HepG2 (cell line): Measurements from ENCODE around the gene CDK15. TPM values are rescaled to one million over a fixed set of nuclear protein-coding genes. Genes with fewer than 3 reads are reported as not detected.
A peak's percentile ranks its signal among the peaks of the same experiment; 100 is the strongest.

Experiments used
- ATAC-seq: fragments of 200-7000 bp; cut with Tn5 transposase; 3 replicates; pipeline ENCODE4 v1.9.1; 2020; ENCODE audit warnings: mild to moderate bottlenecking, moderate library complexity
- BruUV-seq: library from RNA; stranded (reverse); fragments of 400-500 nt; replicated peaks from 2 replicates; lab custom pipeline; 2021; lab: Mats Ljungman, UMichigan
- CTCF ChIA-PET: fragments of 300-600 bp; formaldehyde crosslinking; extraction: SDS; loops from one replicate; lab custom pipeline; 2021; ENCODE audit warnings: low total read pairs, inconsistent platforms, low intra/inter-chr PET ratio; lab: Yijun Ruan, JAX
- POLR2A ChIA-PET: fragments of 350-600 bp; sonication (Branson Sonifier 250); formaldehyde crosslinking; loops from one replicate; lab custom pipeline; 2020; ENCODE audit warnings: antibody characterized with exemption, inconsistent platforms; lab: Yijun Ruan, JAX
- DNase-seq: peaks from one replicate; pipeline ENCODE4 v3.0.0-alpha.2; 2015; ENCODE audit warnings: low spot score
- FAIRE-seq: peaks from 3 replicates; lab custom pipeline; 2011; peaks lifted over from hg19 to GRCh38; lab: Jason Lieb, UNC
- H2AFZ ChIP-seq: one replicate; pipeline ENCODE4 v1.6.1; 2011; ENCODE audit warnings: low read length, inconsistent platforms
- H3K27ac ChIP-seq: fragments of 300-600 bp; 3 replicates; pipeline ENCODE4 v1.8.0; 2011; ENCODE audit warnings: mixed run types, mild to moderate bottlenecking, mixed read lengths, low read length, inconsistent platforms; ENCODE audit not compliant: insufficient read depth; ENCODE audit errors: extremely low read length
- H3K27me3 ChIP-seq, 2 experiments: fragments of 200-600 bp in 1 of 2; 2 replicates in 1 of 2; 3 replicates in 1 of 2; pipeline versions ENCODE4 v1.6.0 to v1.8.0; 2011; ENCODE audit warnings: low read length in 2 of 2, mild to moderate bottlenecking in 2 of 2, moderate library complexity in 2 of 2, inconsistent platforms in 1 of 2; ENCODE audit not compliant: insufficient read depth in 2 of 2, control insufficient read depth in 1 of 2
- H3K36me3 ChIP-seq, 2 experiments: fragments of 200-600 bp in 1 of 2; replicated peaks in 1 of 2; 2 replicates in 1 of 2; 3 replicates in 1 of 2; pipeline versions ENCODE4 v1.5.1 to v1.8.0; 2011; ENCODE audit warnings: low read length in 2 of 2, inconsistent platforms in 1 of 2; ENCODE audit not compliant: insufficient read depth in 2 of 2, control insufficient read depth in 1 of 2
- H3K4me1 ChIP-seq: 2 replicates; pipeline ENCODE4 v1.5.1; 2012; ENCODE audit warnings: low read length, inconsistent platforms; ENCODE audit not compliant: insufficient read depth
- H3K4me2 ChIP-seq: 2 replicates; pipeline ENCODE4 v1.6.0; 2011; ENCODE audit warnings: low read depth, low read length, inconsistent platforms
- H3K4me3 ChIP-seq, 3 experiments: fragments of 200-600 bp in 1 of 3; sonication (generic), shearing (Covaris generic) in 1 of 3; replicated peaks in 1 of 3; 2 replicates each; pipeline ENCODE4 v1.5.1; 2011 to 2016; ENCODE audit warnings: low read length in 3 of 3, inconsistent platforms in 2 of 3, low read depth in 2 of 3, mild to moderate bottlenecking in 2 of 3, control low read depth in 1 of 3, mixed read lengths in 1 of 3; ENCODE audit not compliant: insufficient read depth in 1 of 3
- H3K79me2 ChIP-seq: one replicate; pipeline ENCODE4 v1.6.1; 2011; ENCODE audit warnings: low read length, inconsistent platforms; ENCODE audit not compliant: insufficient read depth
- H3K9ac ChIP-seq: 2 replicates; pipeline ENCODE4 v1.6.0; 2011; ENCODE audit warnings: mild to moderate bottlenecking, low read depth, low read length, inconsistent platforms; ENCODE audit not compliant: insufficient read depth
- H3K9me3 ChIP-seq: 2 replicates; pipeline ENCODE4 v1.5.1; 2012; ENCODE audit warnings: mild to moderate bottlenecking, low read length
- H4K20me1 ChIP-seq: 2 replicates; pipeline ENCODE4 v1.6.0; 2011; ENCODE audit warnings: inconsistent platforms, mild to moderate bottlenecking, low read length, moderate library complexity; ENCODE audit not compliant: insufficient read depth
- ASH2L ChIP-seq: fragments of 300-600, 200-600 bp; sonication (generic); IDR thresholded peaks from 2 replicates; pipeline ENCODE4 v1.7.0; 2017; ENCODE audit warnings: low read depth, mild to moderate bottlenecking, moderate library complexity, mixed read lengths, low read length; ENCODE audit not compliant: insufficient read length
- HNRNPK ChIP-seq: fragments of 200-400 bp; formaldehyde crosslinking; IDR thresholded peaks from 2 replicates; pipeline ENCODE4 v1.6.1; 2018; ENCODE audit warnings: low read length, low read depth, moderate library complexity, mild to moderate bottlenecking; ENCODE audit not compliant: poor library complexity, severe bottlenecking
- KLF15 ChIP-seq: sonication (generic); formaldehyde crosslinking; IDR thresholded peaks from 2 replicates; pipeline ENCODE4 v1.8.1; 2023; ENCODE audit warnings: borderline replicate concordance, mild to moderate bottlenecking, inconsistent platforms, missing genetic modification reagents, mixed read lengths
- ZNF138 ChIP-seq: sonication (generic); formaldehyde crosslinking; IDR thresholded peaks from 2 replicates; pipeline ENCODE4 v1.5.0; 2020; ENCODE audit warnings: mild to moderate bottlenecking, low read depth, missing genetic modification reagents
- ZNF253 ChIP-seq: sonication (generic); formaldehyde crosslinking; IDR thresholded peaks from 2 replicates; pipeline ENCODE4 v1.8.0; 2022; ENCODE audit warnings: mild to moderate bottlenecking, missing genetic modification reagents, borderline replicate concordance
- ZNF256 ChIP-seq: sonication (generic); formaldehyde crosslinking; conservative IDR thresholded peaks from 2 replicates; pipeline ENCODE4 v1.4.0; 2020; ENCODE audit warnings: missing genetic modification reagents
- ZNF546 ChIP-seq: sonication (generic); formaldehyde crosslinking; conservative IDR thresholded peaks from 2 replicates; pipeline ENCODE4 v1.8.1; 2023; ENCODE audit warnings: mild to moderate bottlenecking, missing genetic modification reagents
- WGBS: methylation state at CpG from one replicate; pipeline ENCODE4 v1.1.6; 2017; ENCODE audit warnings: low lambda C conversion rate; 5-methylcytosine and 5-hydroxymethylcytosine counted together
- in situ Hi-C: cut with HindIII; loops from 2 replicates; pipeline ENCODE4 v1.10.0; 2017; ENCODE audit warnings: low pct_unique_long_range_greater_than_20kb; ENCODE audit not compliant: extremely low pct_ligation_motif_present
- intact Hi-C: fragments of 100-400 bp; cut with micrococcal nuclease; formaldehyde crosslinking; loops from one replicate; pipeline ENCODE4 v1.10.0; 2022; ENCODE audit not compliant: unreplicated experiment
- polyA plus RNA-seq, 8 experiments: library from polyadenylated mRNA; depleted of rRNA in 3 of 8; stranded (reverse) in 7 of 8; unstranded in 1 of 8; fragments of >200 nt; fragmentation: Illumina TruSeq in 4 of 8; extraction: Trizol in 4 of 8; gene quantifications; 2 replicates each; pipeline versions ENCODE4 v1.2.1 to v1.2.3, GENCODE V29; 2011 to 2016; ENCODE audit warnings: low read depth in 4 of 8, missing spikeins in 1 of 8, mixed read lengths in 1 of 8; ENCODE audit not compliant: insufficient read depth in 1 of 8
- total RNA-seq, 5 experiments: library from RNA; depleted of rRNA; stranded (reverse); fragments of >200 nt; fragmentation: Illumina TruSeq; extraction: Trizol; gene quantifications; 2 replicates each; pipeline ENCODE4 v1.2.3, GENCODE V29; 2016; ENCODE audit warnings: low read depth in 1 of 5
- TF ChIP-seq, protein P1 (sequence below): sonication (generic); formaldehyde crosslinking; IDR thresholded peaks from 2 replicates; pipeline ENCODE4 v1.4.0; 2020; ENCODE audit warnings: missing genetic modification reagents, borderline replicate concordance
- TF ChIP-seq, protein P2 (sequence below): sonication (generic); formaldehyde crosslinking; IDR thresholded peaks from 2 replicates; pipeline ENCODE4 v1.4.0; 2020; ENCODE audit warnings: missing genetic modification reagents

CDK15 gene
- total and polyA plus RNA-seq, 2 of the 13 experiments (the other 11 are each of a cell fraction or from before 2014, with no cell fraction given) = not detected

DNA sequence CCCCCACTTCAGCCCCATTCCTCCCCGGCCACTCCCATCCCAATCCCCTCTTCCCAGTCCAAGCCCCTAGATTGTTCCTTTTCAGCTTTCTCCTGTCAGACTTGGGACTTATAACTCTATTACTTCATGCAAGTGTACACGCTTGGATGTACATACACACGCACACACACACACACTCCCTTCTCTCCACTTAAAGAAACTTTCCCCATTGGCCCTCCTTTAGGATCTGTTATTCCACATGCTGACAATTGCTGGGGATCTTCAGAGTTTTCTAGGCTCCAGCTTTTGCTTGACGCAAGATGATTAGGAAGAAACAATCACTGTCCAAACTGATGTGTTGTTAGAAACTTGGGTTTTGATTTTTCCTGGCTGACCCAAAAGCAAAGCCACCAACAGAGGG, 75.4 kb downstream of the CDK15 start:
- no peak for TF ChIP-seq ASH2L
- TF ChIP-seq HNRNPK = peak; percentile 9
- H3K9me3 ChIP-seq = no peaks in the 10 kb centered on the region
- no peaks in the 10 kb centered on the region for H4K20me1 ChIP-seq
- BruUV-seq = no TSS peak
- no peak for DNase-seq
- ChIA-PET POLR2A (no interaction called here), CTCF (no interaction called here)
- H3K27ac ChIP-seq = no peak overlapping the region
- H2AFZ ChIP-seq = no peak overlapping the region
- 61% methylated on average over 4 of the region's 4 CpGs for WGBS
- H3K9ac ChIP-seq = no peak overlapping the region
- H3K79me2 ChIP-seq = no peaks in the 10 kb centered on the region
- H3K4me2 ChIP-seq = no peak overlapping the region
- H3K4me1 ChIP-seq = no peaks in the 10 kb centered on the region
- H3K27me3 ChIP-seq = peaks cover 2 to 14% of the 10 kb centered on the region in 2 experiments; a peak in 3 of 5 replicates
- H3K36me3 ChIP-seq = no peaks in the 10 kb centered on the region
- intact Hi-C loops = loop anchor here (10.0 kb wide), 1 partner anchor 217 kb away; no protein-coding TSS in a partner anchor
- in situ Hi-C loops = no loop called here
- FAIRE-seq = no peak
- no peak overlapping the region for H3K4me3 ChIP-seq
- ATAC-seq = no peak

DNA sequence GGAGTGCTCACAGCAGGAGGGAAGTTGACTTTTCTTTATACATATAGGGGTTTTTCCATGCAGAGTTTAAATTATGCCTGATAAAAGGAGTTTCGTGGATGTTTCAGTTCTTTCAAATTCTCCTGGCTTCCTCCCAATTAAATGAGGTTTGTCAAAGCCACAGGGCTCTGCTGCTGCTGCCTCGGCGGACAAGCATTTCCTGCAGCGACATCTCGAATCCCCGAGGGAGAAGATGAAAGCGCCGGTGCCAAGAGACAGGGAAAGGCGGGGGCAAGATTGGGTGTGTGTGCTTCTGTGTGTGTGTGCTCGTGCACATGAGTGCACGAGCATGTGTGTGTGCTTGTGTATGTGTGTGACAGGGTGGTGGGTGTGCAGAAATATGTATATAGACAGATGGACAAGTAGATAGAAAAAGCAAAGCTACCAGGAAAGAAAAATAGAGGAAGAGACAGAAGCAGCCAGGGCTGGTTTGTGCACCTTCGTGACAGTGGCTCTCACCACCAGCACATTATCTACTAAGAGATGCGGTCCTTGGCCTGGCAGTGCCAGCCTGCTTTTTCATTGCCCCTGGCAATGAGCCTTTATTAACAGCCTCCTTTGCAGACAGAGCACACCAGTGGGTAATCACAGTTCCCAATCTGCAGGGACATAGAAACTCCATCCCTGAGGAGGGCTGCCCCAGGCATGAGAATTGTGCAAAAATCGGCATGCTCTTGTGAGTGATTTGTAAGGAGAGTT, 76.2 kb downstream of the CDK15 start:
- POLR2A ChIA-PET = no interaction called here
- H3K9me3 ChIP-seq = no peaks in the 10 kb centered on the region
- no peak for FAIRE-seq
- no peaks in the 10 kb centered on the region for H3K36me3 ChIP-seq
- in situ Hi-C loops (no loop called here), intact Hi-C loops (loop anchor here (10.0 kb wide), 1 partner anchor 218 kb away; no protein-coding TSS in a partner anchor)
- WGBS = 50% methylated on average over 14 of the region's 14 CpGs
- H3K4me2 ChIP-seq = no peak overlapping the region
- no peak overlapping the region for H3K9ac ChIP-seq
- no peak for DNase-seq
- H2AFZ ChIP-seq = no peak overlapping the region
- peaks cover 2 to 14% of the 10 kb centered on the region in 2 experiments; a peak in 3 of 5 replicates for H3K27me3 ChIP-seq
- no peak for ATAC-seq
- no peak overlapping the region for H3K27ac ChIP-seq
- H3K4me3 ChIP-seq = no peak overlapping the region
- H3K4me1 ChIP-seq = no peaks in the 10 kb centered on the region
- H3K79me2 ChIP-seq = no peaks in the 10 kb centered on the region
- CTCF ChIA-PET = no interaction called here
- H4K20me1 ChIP-seq = no peaks in the 10 kb centered on the region
- no TSS peak for BruUV-seq
- TF ChIP-seq ZNF138 (CRISPR knock-in tag) (no peak), ZNF253 (CRISPR knock-in tag) (no peak), ZNF256 (CRISPR knock-in tag) (no peak), KLF15 (CRISPR knock-in tag) (no peak), ZNF546 (CRISPR knock-in tag) (no peak)
- TF ChIP-seq, protein P1, sequence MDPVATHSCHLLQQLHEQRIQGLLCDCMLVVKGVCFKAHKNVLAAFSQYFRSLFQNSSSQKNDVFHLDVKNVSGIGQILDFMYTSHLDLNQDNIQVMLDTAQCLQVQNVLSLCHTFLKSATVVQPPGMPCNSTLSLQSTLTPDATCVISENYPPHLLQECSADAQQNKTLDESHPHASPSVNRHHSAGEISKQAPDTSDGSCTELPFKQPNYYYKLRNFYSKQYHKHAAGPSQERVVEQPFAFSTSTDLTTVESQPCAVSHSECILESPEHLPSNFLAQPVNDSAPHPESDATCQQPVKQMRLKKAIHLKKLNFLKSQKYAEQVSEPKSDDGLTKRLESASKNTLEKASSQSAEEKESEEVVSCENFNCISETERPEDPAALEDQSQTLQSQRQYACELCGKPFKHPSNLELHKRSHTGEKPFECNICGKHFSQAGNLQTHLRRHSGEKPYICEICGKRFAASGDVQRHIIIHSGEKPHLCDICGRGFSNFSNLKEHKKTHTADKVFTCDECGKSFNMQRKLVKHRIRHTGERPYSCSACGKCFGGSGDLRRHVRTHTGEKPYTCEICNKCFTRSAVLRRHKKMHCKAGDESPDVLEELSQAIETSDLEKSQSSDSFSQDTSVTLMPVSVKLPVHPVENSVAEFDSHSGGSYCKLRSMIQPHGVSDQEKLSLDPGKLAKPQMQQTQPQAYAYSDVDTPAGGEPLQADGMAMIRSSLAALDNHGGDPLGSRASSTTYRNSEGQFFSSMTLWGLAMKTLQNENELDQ = no peak
- TF ChIP-seq, protein P2, sequence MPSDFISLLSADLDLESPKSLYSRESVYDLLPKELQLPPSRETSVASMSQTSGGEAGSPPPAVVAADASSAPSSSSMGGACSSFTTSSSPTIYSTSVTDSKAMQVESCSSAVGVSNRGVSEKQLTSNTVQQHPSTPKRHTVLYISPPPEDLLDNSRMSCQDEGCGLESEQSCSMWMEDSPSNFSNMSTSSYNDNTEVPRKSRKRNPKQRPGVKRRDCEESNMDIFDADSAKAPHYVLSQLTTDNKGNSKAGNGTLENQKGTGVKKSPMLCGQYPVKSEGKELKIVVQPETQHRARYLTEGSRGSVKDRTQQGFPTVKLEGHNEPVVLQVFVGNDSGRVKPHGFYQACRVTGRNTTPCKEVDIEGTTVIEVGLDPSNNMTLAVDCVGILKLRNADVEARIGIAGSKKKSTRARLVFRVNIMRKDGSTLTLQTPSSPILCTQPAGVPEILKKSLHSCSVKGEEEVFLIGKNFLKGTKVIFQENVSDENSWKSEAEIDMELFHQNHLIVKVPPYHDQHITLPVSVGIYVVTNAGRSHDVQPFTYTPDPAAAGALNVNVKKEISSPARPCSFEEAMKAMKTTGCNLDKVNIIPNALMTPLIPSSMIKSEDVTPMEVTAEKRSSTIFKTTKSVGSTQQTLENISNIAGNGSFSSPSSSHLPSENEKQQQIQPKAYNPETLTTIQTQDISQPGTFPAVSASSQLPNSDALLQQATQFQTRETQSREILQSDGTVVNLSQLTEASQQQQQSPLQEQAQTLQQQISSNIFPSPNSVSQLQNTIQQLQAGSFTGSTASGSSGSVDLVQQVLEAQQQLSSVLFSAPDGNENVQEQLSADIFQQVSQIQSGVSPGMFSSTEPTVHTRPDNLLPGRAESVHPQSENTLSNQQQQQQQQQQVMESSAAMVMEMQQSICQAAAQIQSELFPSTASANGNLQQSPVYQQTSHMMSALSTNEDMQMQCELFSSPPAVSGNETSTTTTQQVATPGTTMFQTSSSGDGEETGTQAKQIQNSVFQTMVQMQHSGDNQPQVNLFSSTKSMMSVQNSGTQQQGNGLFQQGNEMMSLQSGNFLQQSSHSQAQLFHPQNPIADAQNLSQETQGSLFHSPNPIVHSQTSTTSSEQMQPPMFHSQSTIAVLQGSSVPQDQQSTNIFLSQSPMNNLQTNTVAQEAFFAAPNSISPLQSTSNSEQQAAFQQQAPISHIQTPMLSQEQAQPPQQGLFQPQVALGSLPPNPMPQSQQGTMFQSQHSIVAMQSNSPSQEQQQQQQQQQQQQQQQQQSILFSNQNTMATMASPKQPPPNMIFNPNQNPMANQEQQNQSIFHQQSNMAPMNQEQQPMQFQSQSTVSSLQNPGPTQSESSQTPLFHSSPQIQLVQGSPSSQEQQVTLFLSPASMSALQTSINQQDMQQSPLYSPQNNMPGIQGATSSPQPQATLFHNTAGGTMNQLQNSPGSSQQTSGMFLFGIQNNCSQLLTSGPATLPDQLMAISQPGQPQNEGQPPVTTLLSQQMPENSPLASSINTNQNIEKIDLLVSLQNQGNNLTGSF (CRISPR knock-in tag) = no peak
